ENCODE results near the gene IFT88. TPM values are rescaled to one million over a fixed set of nuclear protein-coding genes. Genes with fewer than 3 reads are reported as not detected.

IFT88 gene
- total RNA-seq, 6 experiments from 2014 or later, result 8.2 to 9.5 (median 9.0) TPM

DNA sequence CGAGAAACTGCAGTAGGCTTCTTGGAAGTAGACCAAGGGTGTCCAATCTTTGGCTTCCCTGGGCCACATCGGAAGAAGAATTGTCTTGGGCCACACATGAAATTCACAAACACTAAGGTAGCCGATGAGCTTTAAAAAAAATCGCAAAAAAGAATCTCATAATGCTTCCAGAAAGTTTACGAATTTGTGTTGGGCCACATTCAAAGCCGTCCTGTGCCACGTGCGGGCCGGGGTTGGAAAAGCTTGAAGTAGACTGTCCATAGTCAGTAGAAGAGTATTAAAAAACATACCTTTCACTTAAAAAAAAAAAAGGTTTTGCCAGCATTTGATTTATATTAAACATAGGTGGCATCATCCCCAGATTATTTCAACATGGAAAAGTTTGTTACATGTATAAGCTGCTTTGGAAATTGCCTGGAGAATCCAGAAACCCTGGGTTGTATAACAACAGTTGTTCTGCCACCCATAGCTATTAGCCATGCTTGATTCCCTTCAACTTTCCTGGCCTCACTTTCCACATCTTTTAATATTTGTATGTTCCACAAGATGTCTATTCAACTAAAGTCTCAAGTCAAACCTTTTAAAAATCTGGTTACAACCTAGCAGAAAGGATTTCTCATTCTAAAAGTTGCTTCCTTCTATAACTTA is 1.0 kb downstream of the IFT88 start:
- Mint-ChIP-seq H3K9me3 (peaks cover 25% of the 10 kb centered on the region), H3K36me3 (ENCODE audit: low read depth) (peaks cover 14% of the 10 kb centered on the region), H3K27ac (peak overlapping the region; percentile 94), H3K27me3 (ENCODE audit: insufficient read depth) (peaks cover 3% of the 10 kb centered on the region), H3K4me1 (ENCODE audit: low read depth) (peaks cover 24% of the 10 kb centered on the region), H3K4me3 (peak overlapping the region; percentile 90)
- TF ChIP-seq, protein P1, sequence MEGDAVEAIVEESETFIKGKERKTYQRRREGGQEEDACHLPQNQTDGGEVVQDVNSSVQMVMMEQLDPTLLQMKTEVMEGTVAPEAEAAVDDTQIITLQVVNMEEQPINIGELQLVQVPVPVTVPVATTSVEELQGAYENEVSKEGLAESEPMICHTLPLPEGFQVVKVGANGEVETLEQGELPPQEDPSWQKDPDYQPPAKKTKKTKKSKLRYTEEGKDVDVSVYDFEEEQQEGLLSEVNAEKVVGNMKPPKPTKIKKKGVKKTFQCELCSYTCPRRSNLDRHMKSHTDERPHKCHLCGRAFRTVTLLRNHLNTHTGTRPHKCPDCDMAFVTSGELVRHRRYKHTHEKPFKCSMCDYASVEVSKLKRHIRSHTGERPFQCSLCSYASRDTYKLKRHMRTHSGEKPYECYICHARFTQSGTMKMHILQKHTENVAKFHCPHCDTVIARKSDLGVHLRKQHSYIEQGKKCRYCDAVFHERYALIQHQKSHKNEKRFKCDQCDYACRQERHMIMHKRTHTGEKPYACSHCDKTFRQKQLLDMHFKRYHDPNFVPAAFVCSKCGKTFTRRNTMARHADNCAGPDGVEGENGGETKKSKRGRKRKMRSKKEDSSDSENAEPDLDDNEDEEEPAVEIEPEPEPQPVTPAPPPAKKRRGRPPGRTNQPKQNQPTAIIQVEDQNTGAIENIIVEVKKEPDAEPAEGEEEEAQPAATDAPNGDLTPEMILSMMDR (IDR thresholded peaks at IDR 0.05), result no peak
- DNase-seq, result no peak

GRCh38 chr13:20570517-20570916 is 3.6 kb downstream of the IFT88 start:
- Mint-ChIP-seq H3K36me3 (ENCODE audit: low read depth) (peaks cover 15% of the 10 kb centered on the region), H3K4me1 (ENCODE audit: low read depth) (peaks cover 24% of the 10 kb centered on the region), H3K27ac (no peak overlapping the region), H3K4me3 (no peak overlapping the region), H3K27me3 (ENCODE audit: insufficient read depth) (peaks cover 3% of the 10 kb centered on the region), H3K9me3 (peaks cover 7% of the 10 kb centered on the region; the same call in 1 of the 2 replicates)
- TF ChIP-seq, protein P1 (IDR thresholded peaks at IDR 0.05), result no peak
- DNase-seq, result peak; percentile 13

DNA sequence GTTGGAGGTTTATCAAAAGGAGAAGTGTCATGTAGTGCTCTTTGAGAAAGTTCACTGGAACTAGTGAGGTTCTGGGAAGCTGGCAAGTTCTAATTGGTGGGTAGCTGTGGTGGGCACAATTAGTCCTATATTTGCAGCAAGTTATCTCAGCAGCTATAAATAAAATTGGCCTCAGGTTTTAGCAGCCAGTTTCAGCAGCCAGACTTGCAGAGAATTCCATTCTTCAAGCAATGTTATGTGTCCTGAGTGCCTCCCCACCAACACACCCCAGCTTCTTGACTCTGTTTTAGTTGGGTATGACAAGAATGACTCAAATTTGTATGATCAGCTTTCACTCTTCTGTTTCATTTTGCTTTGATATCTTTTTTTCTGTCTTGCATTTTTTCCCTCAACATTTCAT is 4.7 kb downstream of the IFT88 start:
- Mint-ChIP-seq H3K4me3 (no peak overlapping the region), H3K4me1 (ENCODE audit: low read depth) (peaks cover 19% of the 10 kb centered on the region), H3K27me3 (ENCODE audit: insufficient read depth) (peaks cover 3% of the 10 kb centered on the region), H3K9me3 (no peaks in the 10 kb centered on the region), H3K27ac (no peak overlapping the region), H3K36me3 (ENCODE audit: low read depth) (peaks cover 25% of the 10 kb centered on the region)
- no peak for DNase-seq
- TF ChIP-seq, protein P1 (IDR thresholded peaks at IDR 0.05), result no peak

DNA sequence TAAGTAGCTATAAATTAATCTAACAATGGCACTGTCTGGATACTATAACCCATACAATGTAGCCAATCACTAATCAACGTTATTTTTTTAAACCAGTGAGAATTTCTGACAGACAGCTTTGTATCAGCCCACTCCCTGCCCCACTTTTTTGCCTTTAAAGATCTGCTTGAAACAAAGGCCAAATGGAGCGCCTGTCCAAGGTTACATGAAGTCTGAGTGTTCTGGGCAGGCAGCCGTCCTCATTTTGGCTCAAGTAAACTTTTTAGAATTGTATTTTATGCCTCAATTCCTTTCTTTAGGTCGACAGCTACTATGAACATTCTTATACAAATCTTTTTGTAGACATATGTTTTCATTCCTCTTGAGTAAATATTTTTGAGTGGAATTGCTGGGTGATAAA is 6.2 kb downstream of the IFT88 start:
- DNase-seq, result no peak
- no peak overlapping the region for H3K4me3 Mint-ChIP-seq
- H3K9me3 Mint-ChIP-seq, result 0 out of 2 replicates have a peak, but pooled peaks cover 7% of the 10 kb centered on the region
- TF ChIP-seq, protein P1 (IDR thresholded peaks at IDR 0.05), result no peak
- H3K4me1 Mint-ChIP-seq (ENCODE audit: low read depth), result peaks cover 11% of the 10 kb centered on the region
- no peak overlapping the region for H3K27ac Mint-ChIP-seq
- peaks cover 3% of the 10 kb centered on the region; the same call in 1 of the 2 replicates for H3K27me3 Mint-ChIP-seq (ENCODE audit: insufficient read depth)
- peaks cover 37% of the 10 kb centered on the region for H3K36me3 Mint-ChIP-seq (ENCODE audit: low read depth)

- TF ChIP-seq, protein P1 (IDR thresholded peaks at IDR 0.05), result no peak
- Mint-ChIP-seq H3K27me3 (ENCODE audit: insufficient read depth) (peaks cover 3% of the 10 kb centered on the region; the same call in 1 of the 2 replicates), H3K27ac (no peak overlapping the region), H3K36me3 (ENCODE audit: low read depth) (peaks cover 42% of the 10 kb centered on the region), H3K4me1 (ENCODE audit: low read depth) (peaks cover 8% of the 10 kb centered on the region), H3K9me3 (0 out of 2 replicates have a peak, but pooled peaks cover 7% of the 10 kb centered on the region), H3K4me3 (no peak overlapping the region)
- DNase-seq, result no peak
Measured at GRCh38 chr13:20573636-20574035, 6.7 kb downstream of the IFT88 start.
